H1 (cell line): ENCODE data around the gene LSM4. TPM values are rescaled to one million over a fixed set of nuclear protein-coding genes. Genes with fewer than 3 reads are reported as not detected.

Source experiments
- CTCF ChIA-PET: fragments of 300-600 bp; sonication (Branson Sonifier 250); formaldehyde crosslinking; loops from one replicate; lab custom pipeline; 2021; ENCODE audit not compliant: partially characterized antibody; lab: Charles Lee
- POLR2A ChIA-PET: fragments of 300-600 bp; sonication (Branson Sonifier 250); formaldehyde crosslinking; loops from one replicate; lab custom pipeline; 2021; ENCODE audit warnings: inconsistent platforms; ENCODE audit not compliant: partially characterized antibody; lab: Charles Lee
- DNase-seq, 2 experiments: peaks; one replicate each; pipeline versions ENCODE4 v3.0.0 to v3.0.0-alpha.2; 2010 to 2022; ENCODE audit warnings: low spot score in 2 of 2, low read depth in 1 of 2, mixed read lengths in 1 of 2
- FAIRE-seq: peaks from 2 replicates; lab custom pipeline; 2011; peaks lifted over from hg19 to GRCh38; lab: Jason Lieb, UNC
- H2AFZ ChIP-seq: 2 replicates; pipeline ENCODE4 v1.8.1; 2012; ENCODE audit warnings: low read length, inconsistent platforms
- H2AK5ac ChIP-seq: 2 replicates; pipeline ENCODE4 v1.6.1; 2013; ENCODE audit warnings: low read depth, low read length
- H2BK120ac ChIP-seq: replicated peaks from 2 replicates; pipeline ENCODE3; 2013; ENCODE audit warnings: low read depth, low read length, inconsistent platforms
- H2BK12ac ChIP-seq: 2 replicates; pipeline ENCODE4 v1.6.1; 2013; ENCODE audit warnings: low read depth, low read length
- H2BK15ac ChIP-seq: 2 replicates; pipeline ENCODE4 v1.6.1; 2013; ENCODE audit warnings: low read length
- H2BK20ac ChIP-seq: 2 replicates; pipeline ENCODE4 v1.6.1; 2013; ENCODE audit warnings: low read length
- H2BK5ac ChIP-seq: 2 replicates; pipeline ENCODE4 v1.6.1; 2013; ENCODE audit warnings: low read depth, low read length
- H3K14ac ChIP-seq: 2 replicates; pipeline ENCODE4 v1.6.1; 2013; ENCODE audit warnings: inconsistent platforms; ENCODE audit not compliant: insufficient read length
- H3K18ac ChIP-seq: 2 replicates; pipeline ENCODE4 v1.6.1; 2013; ENCODE audit warnings: low read length; ENCODE audit errors: extremely low read depth
- H3K23ac ChIP-seq: 2 replicates; pipeline ENCODE4 v1.6.1; 2013; ENCODE audit warnings: inconsistent platforms; ENCODE audit not compliant: insufficient read length
- H3K23me2 ChIP-seq: 2 replicates; pipeline ENCODE4 v1.6.1; 2013; ENCODE audit warnings: low read depth, low read length
- H3K27ac ChIP-seq: 2 replicates; pipeline ENCODE4 v1.6.1; 2011; ENCODE audit warnings: low read depth, low read length, inconsistent platforms
- H3K27me3 ChIP-seq, 4 experiments: replicated peaks in 1 of 4; 1 replicate in 1 of 4; 2 replicates in 3 of 4; pipeline versions ENCODE4 v1.6.1 to v1.8.1; 2011 to 2013; ENCODE audit warnings: low read length in 3 of 4, mild to moderate bottlenecking in 3 of 4, inconsistent platforms in 2 of 4, mixed read lengths in 2 of 4, moderate library complexity in 1 of 4; ENCODE audit not compliant: control insufficient read depth in 3 of 4, insufficient read depth in 3 of 4; ENCODE audit errors: extremely low read depth in 1 of 4
- H3K36me3 ChIP-seq, 4 experiments: 2 replicates each; pipeline versions ENCODE4 v1.6.1 to v1.8.1; 2011 to 2013; ENCODE audit warnings: mild to moderate bottlenecking in 4 of 4, low read length in 3 of 4, moderate library complexity in 2 of 4, control low read depth in 1 of 4, inconsistent platforms in 1 of 4; ENCODE audit not compliant: insufficient read depth in 4 of 4, control insufficient read depth in 2 of 4
- H3K4ac ChIP-seq: replicated peaks from 2 replicates; pipeline ENCODE3; 2013; ENCODE audit warnings: low read length, low read depth, mixed read lengths, inconsistent platforms; ENCODE audit not compliant: insufficient read length
- H3K4me1 ChIP-seq, 4 experiments: replicated peaks in 1 of 4; 1 replicate in 1 of 4; 2 replicates in 3 of 4; pipeline versions ENCODE4 v1.6.1 to v1.8.1; 2011 to 2013; ENCODE audit warnings: low read length in 3 of 4, inconsistent platforms in 2 of 4, mixed read lengths in 1 of 4; ENCODE audit not compliant: insufficient read depth in 4 of 4, control insufficient read depth in 3 of 4
- H3K4me2 ChIP-seq, 2 experiments: 2 replicates each; pipeline versions ENCODE4 v1.6.1 to v1.8.1; 2011 to 2013; ENCODE audit warnings: low read depth in 2 of 2, low read length in 2 of 2, control low read depth in 1 of 2, inconsistent platforms in 1 of 2, mild to moderate bottlenecking in 1 of 2; ENCODE audit not compliant: insufficient read depth in 1 of 2
- H3K4me3 ChIP-seq, 4 experiments: fragments of 200-600, 300-600 bp in 1 of 4; sonication (generic), shearing (Covaris generic), sonication (Bioruptor Twin) in 1 of 4; 2 replicates each; pipeline versions ENCODE4 v1.5.1 to v1.8.1; 2011 to 2016; ENCODE audit warnings: low read length in 4 of 4, low read depth in 3 of 4, control low read depth in 2 of 4, inconsistent platforms in 2 of 4, mild to moderate bottlenecking in 2 of 4, mixed read lengths in 1 of 4, moderate library complexity in 1 of 4; ENCODE audit not compliant: insufficient read depth in 2 of 4; ENCODE audit errors: extremely low read depth in 1 of 4
- H3K56ac ChIP-seq: replicated peaks from 2 replicates; pipeline ENCODE3; 2013; ENCODE audit warnings: low read depth, mild to moderate bottlenecking, mixed read lengths, low read length, inconsistent platforms; ENCODE audit not compliant: insufficient read length
- H3K79me1 ChIP-seq: 2 replicates; pipeline ENCODE4 v1.6.1; 2013; ENCODE audit warnings: low read depth, low read length, control low read depth
- H3K79me2 ChIP-seq, 2 experiments: 2 replicates each; pipeline versions ENCODE4 v1.6.1 to v1.8.1; 2012 to 2013; ENCODE audit warnings: low read length in 2 of 2, mild to moderate bottlenecking in 2 of 2, inconsistent platforms in 1 of 2; ENCODE audit not compliant: insufficient read depth in 2 of 2, control insufficient read depth in 1 of 2
- H3K9ac ChIP-seq, 4 experiments: replicated peaks in 1 of 4; 1 replicate in 1 of 4; 2 replicates in 3 of 4; pipeline versions ENCODE4 v1.6.1 to v1.8.1; 2011 to 2013; ENCODE audit warnings: low read depth in 3 of 4, low read length in 3 of 4, control low read depth in 2 of 4, mild to moderate bottlenecking in 2 of 4, moderate library complexity in 2 of 4, inconsistent platforms in 1 of 4; ENCODE audit errors: extremely low read depth in 1 of 4
- H3K9me3 ChIP-seq, 2 experiments: 2 replicates each; pipeline versions ENCODE4 v1.6.1 to v1.8.1; 2012 to 2013; ENCODE audit warnings: mild to moderate bottlenecking in 2 of 2, moderate library complexity in 2 of 2, control low read depth in 1 of 2, inconsistent platforms in 1 of 2, low read depth in 1 of 2, low read length in 1 of 2, mixed read lengths in 1 of 2; ENCODE audit not compliant: insufficient read depth in 2 of 2
- H4K20me1 ChIP-seq, 2 experiments: replicated peaks in 1 of 2; 2 replicates each; pipeline versions ENCODE3 to v1.8.1; 2011 to 2013; ENCODE audit warnings: inconsistent platforms in 2 of 2, low read length in 2 of 2, mild to moderate bottlenecking in 1 of 2; ENCODE audit not compliant: insufficient read depth in 2 of 2, control insufficient read depth in 1 of 2
- H4K5ac ChIP-seq: 2 replicates; pipeline ENCODE4 v1.6.1; 2013; ENCODE audit warnings: low read length, low read depth, mixed read lengths, inconsistent platforms; ENCODE audit not compliant: insufficient read length
- H4K8ac ChIP-seq: 2 replicates; pipeline ENCODE4 v1.8.0; 2013; ENCODE audit warnings: mild to moderate bottlenecking, moderate library complexity, low read length, inconsistent platforms; ENCODE audit not compliant: insufficient read depth; ENCODE audit errors: extremely low read depth
- H4K91ac ChIP-seq: replicated peaks from 2 replicates; pipeline ENCODE3; 2013; ENCODE audit warnings: low read length, mixed read lengths, inconsistent platforms; ENCODE audit not compliant: insufficient read length
- CBX5 ChIP-seq: fragments of 300-800, 300-1000 bp; sonication (generic); IDR thresholded peaks from 2 replicates; pipeline ENCODE4 v1.7.1; 2016; ENCODE audit warnings: antibody characterized with exemption, low read length, low read depth
- FOSL1 ChIP-seq: IDR thresholded peaks from 2 replicates; pipeline ENCODE4 v1.6.1; 2011; ENCODE audit warnings: mild to moderate bottlenecking, low read depth, low read length, moderate library complexity; ENCODE audit not compliant: insufficient read depth
- HDAC2 ChIP-seq, 2 experiments: fragments of 300-600 bp in 1 of 2; sonication (generic) in 1 of 2; IDR thresholded peaks; 2 replicates each; pipeline ENCODE4 v1.6.1; 2011 to 2012; ENCODE audit warnings: low read depth in 2 of 2, low read length in 2 of 2, mild to moderate bottlenecking in 2 of 2, moderate library complexity in 2 of 2, borderline replicate concordance in 1 of 2, inconsistent platforms in 1 of 2
- POU5F1 ChIP-seq: IDR thresholded peaks from 2 replicates; pipeline ENCODE4 v1.6.1; 2011; ENCODE audit warnings: low read depth, mild to moderate bottlenecking, low read length, moderate library complexity
- WGBS, 2 experiments: shearing (Covaris generic) in 1 of 2; methylation state at CpG; one replicate each; pipeline versions ENCODE4 v1.1.6 to v1.1.7; 2013 to 2015; ENCODE audit warnings: low lambda C conversion rate in 2 of 2, mixed read lengths in 2 of 2, inconsistent platforms in 1 of 2, low coverage in 1 of 2, missing lambda C conversion rate in 1 of 2; ENCODE audit not compliant: insufficient replicate concordance in 2 of 2, insufficient coverage in 1 of 2, insufficient read length in 1 of 2; ENCODE audit errors: extremely low coverage in 1 of 2, missing lambda C conversion rate in 1 of 2; 5-methylcytosine and 5-hydroxymethylcytosine counted together
- polyA plus RNA-seq, 7 experiments: library from polyadenylated mRNA; depleted of rRNA in 3 of 7; stranded (reverse) in 5 of 7; unstranded in 2 of 7; fragments of >200 nt in 5 of 7; fragments of 200-250 nt in 2 of 7; gene quantifications; 1 replicate in 5 of 7; 2 replicates in 1 of 7; 4 replicates in 1 of 7; pipeline versions ENCODE4 v1.2.1 to v1.2.3, GENCODE V29; 2011 to 2013; ENCODE audit warnings: missing spikeins in 2 of 7, mixed read lengths in 2 of 7
- total RNA-seq: library from RNA; stranded (reverse); fragmentation: NEBNext Ultra II Directional; extraction: Animal tissue kit (Norgen Biotek cat#: 25700); gene quantifications from 2 replicates; pipeline ENCODE4 v1.2.1, GENCODE V29; 2021

Gene LSM4
- total and polyA plus RNA-seq, 2 of the 8 experiments (the other 6 are each of a cell fraction or from before 2014, with no cell fraction given) = 302 to 319 TPM

DNA sequence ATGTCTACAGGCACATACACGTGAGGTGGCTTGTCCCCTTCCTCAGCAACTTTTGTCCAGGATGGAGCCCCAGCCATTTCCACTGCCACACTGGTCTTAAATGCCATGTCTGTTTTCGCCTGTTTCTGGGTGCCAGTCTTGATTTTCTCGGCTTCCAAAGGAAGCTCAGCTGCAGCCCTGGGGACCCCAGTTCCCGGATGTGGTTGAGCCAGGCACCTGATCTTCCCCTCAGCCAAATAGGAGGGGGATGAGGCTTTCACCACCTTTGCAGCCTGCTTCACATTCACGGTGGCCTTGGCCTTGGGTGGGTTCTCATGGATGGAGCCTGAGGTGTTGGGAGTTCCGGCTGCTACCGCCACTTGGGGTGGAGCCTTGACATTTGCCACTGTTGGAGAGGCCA, 57.3 kb downstream of the LSM4 start:
- no peak overlapping the region for H2AFZ ChIP-seq
- no peak overlapping the region for H4K91ac ChIP-seq
- H2BK12ac ChIP-seq = no peak overlapping the region
- no peaks in the 10 kb centered on the region for H3K9me3 ChIP-seq
- ChIA-PET POLR2A (interaction anchor here (1.2 to 1.6 kb wide), 3 partner anchors 9 to 16 kb away, joined by 4 to 5 read pairs (median 4); partner anchors contain the start of gene JUND), CTCF (interaction anchor here (1.0 kb wide), 2 partner anchors 8 to 65 kb away, joined by 3 read pairs; no protein-coding TSS in a partner anchor)
- no peak overlapping the region for H3K4me3 ChIP-seq
- H3K23me2 ChIP-seq = no peaks in the 10 kb centered on the region; the same call in 1 of the 2 replicates
- 86% methylated on average over 7 of the region's 7 CpGs; no CpG with 5 or more reads in 1 of the 2 experiments for WGBS, 2 experiments
- no peak overlapping the region for H4K5ac ChIP-seq
- no peaks in the 10 kb centered on the region for H3K4me1 ChIP-seq
- no peak overlapping the region for H2BK15ac ChIP-seq
- no peak overlapping the region for H2BK5ac ChIP-seq
- H4K20me1 ChIP-seq = peaks cover 0 to 1% of the 10 kb centered on the region in 2 experiments
- FAIRE-seq (no peak), DNase-seq (no peak)
- H3K4me2 ChIP-seq = no peak overlapping the region
- H3K9ac ChIP-seq = no peak overlapping the region
- H3K4ac ChIP-seq = no peak overlapping the region
- H2AK5ac ChIP-seq = no peak overlapping the region
- H4K8ac ChIP-seq = no peak overlapping the region
- H3K36me3 ChIP-seq = no peaks in the 10 kb centered on the region; a peak in 1 of 8 replicates
- H3K79me1 ChIP-seq = no peaks in the 10 kb centered on the region; the same call in 1 of the 2 replicates
- H3K18ac ChIP-seq = no peak overlapping the region
- H3K79me2 ChIP-seq = no peaks in the 10 kb centered on the region
- no peak overlapping the region for H3K14ac ChIP-seq
- H3K27me3 ChIP-seq = peaks cover 0 to 5% (median 0%) of the 10 kb centered on the region in 4 experiments; a peak in 1 of 7 replicates
- no peak overlapping the region for H3K27ac ChIP-seq
- no peak overlapping the region for H2BK20ac ChIP-seq
- no peak overlapping the region for H3K23ac ChIP-seq
- no peak overlapping the region for H2BK120ac ChIP-seq
- no peak overlapping the region for H3K56ac ChIP-seq
- TF ChIP-seq HDAC2 (IDR thresholded peaks at IDR 0.05; ENCODE audit: borderline replicate concordance in 1 of 2, low read depth in 2 of 2, low read length in 2 of 2) (no peak), POU5F1 (no peak), FOSL1 (no peak), CBX5 (no peak)
